A549 (cell line): ENCODE measurements around the gene MRGPRD.

Experiments used
- MYC ChIP-seq: IDR thresholded peaks from 2 replicates; pipeline ENCODE4 v1.6.1; 2012; ENCODE audit warnings: mild to moderate bottlenecking, inconsistent platforms, low read length, improper control_type of control experiment, borderline replicate concordance
- POLR2A ChIP-seq: IDR thresholded peaks from 2 replicates; pipeline ENCODE4 v1.6.1; 2012; ENCODE audit warnings: mild to moderate bottlenecking, low read length
- RAD21 ChIP-seq, 2 experiments: fragments of >200 bp in 1 of 2; sonication (Bioruptor Twin) in 1 of 2; formaldehyde crosslinking in 1 of 2; IDR thresholded peaks in 1 of 2; conservative IDR thresholded peaks in 1 of 2; 2 replicates in 1 of 2; 3 replicates in 1 of 2; pipeline ENCODE4 v1.6.1; 2012 to 2018; ENCODE audit warnings: inconsistent platforms in 1 of 2
- TF ChIP-seq, protein P1 (sequence below): fragments of >200 bp; sonication (Bioruptor Twin); formaldehyde crosslinking; IDR thresholded peaks from 3 replicates; pipeline ENCODE4 v1.5.1; 2016
- TF ChIP-seq, protein P2 (sequence below): IDR thresholded peaks from 2 replicates; pipeline ENCODE4 v1.6.1; 2012

DNA sequence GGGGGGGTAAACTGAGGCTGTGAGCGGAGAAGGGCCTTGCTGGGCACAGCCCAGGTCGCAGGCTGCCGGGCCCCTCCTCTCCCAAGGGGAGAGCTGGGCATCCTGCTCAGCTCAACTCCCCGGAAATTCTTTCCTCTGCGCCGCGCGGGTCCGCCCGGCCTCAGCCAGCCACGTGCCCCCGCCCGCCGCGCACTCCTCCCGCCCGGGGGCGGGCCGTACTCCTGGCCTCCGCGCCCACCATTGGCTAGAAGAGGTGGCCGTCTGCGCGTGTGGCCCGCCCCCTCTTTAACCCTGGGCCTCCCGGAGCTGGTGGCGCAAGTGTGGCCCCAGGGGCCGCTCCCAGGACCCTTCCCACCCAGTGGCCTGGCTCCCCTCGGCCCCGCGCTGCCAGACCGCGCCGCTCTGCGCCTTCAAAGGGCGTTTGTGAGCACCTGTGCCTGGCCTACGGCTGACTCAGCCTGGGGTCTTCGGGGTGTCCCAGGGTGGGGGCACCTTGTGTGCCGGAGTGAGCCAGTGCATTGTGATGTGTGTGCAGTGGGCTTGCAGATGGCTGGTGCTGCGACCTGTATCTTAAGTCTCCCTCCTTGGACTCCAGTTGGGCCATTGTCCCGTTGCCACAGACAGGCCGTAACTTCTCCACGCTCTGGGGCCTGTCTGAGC is 30.3 kb upstream of the MRGPRD start:
- TF ChIP-seq, protein P1, sequence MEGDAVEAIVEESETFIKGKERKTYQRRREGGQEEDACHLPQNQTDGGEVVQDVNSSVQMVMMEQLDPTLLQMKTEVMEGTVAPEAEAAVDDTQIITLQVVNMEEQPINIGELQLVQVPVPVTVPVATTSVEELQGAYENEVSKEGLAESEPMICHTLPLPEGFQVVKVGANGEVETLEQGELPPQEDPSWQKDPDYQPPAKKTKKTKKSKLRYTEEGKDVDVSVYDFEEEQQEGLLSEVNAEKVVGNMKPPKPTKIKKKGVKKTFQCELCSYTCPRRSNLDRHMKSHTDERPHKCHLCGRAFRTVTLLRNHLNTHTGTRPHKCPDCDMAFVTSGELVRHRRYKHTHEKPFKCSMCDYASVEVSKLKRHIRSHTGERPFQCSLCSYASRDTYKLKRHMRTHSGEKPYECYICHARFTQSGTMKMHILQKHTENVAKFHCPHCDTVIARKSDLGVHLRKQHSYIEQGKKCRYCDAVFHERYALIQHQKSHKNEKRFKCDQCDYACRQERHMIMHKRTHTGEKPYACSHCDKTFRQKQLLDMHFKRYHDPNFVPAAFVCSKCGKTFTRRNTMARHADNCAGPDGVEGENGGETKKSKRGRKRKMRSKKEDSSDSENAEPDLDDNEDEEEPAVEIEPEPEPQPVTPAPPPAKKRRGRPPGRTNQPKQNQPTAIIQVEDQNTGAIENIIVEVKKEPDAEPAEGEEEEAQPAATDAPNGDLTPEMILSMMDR = no peak
- TF ChIP-seq, protein P2, sequence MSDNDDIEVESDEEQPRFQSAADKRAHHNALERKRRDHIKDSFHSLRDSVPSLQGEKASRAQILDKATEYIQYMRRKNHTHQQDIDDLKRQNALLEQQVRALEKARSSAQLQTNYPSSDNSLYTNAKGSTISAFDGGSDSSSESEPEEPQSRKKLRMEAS = no peak
- TF ChIP-seq POLR2A (no peak), MYC (no peak), RAD21 (conservative IDR thresholded peaks at IDR 0.05 in 1 of 2, IDR thresholded peaks at IDR 0.05 in 1 of 2) (no peak)
